GM12878 (cell line): ENCODE data around the gene SRSF3. TPM values are rescaled to one million over a fixed set of nuclear protein-coding genes. Genes with fewer than 3 reads are reported as not detected.

ENCODE experiments used
- ATAC-seq: fragments of 200-7000 bp; cut with Tn5 transposase; 3 replicates; pipeline ENCODE4 v1.9.1; 2020; ENCODE audit warnings: mild to moderate bottlenecking, moderate library complexity
- BruUV-seq: library from RNA; stranded (reverse); fragments of 400-500 nt; replicated peaks from 2 replicates; lab custom pipeline; 2021; lab: Mats Ljungman, UMichigan
- CTCF ChIA-PET: fragments of 300-600 bp; sonication (Branson Sonifier 250); formaldehyde crosslinking; extraction: SDS; loops from one replicate; lab custom pipeline; 2021; ENCODE audit warnings: inconsistent platforms; lab: Yijun Ruan, JAX
- POLR2A ChIA-PET: fragments of 350-600 bp; formaldehyde crosslinking; extraction: SDS; loops from one replicate; lab custom pipeline; 2021; ENCODE audit warnings: inconsistent platforms; lab: Charles Lee
- RAD21 ChIA-PET: fragments of 300-600 bp; sonication (Branson Sonifier 250); formaldehyde crosslinking; loops from one replicate; lab custom pipeline; 2023; ENCODE audit warnings: antibody characterized with exemption; ENCODE audit not compliant: unreplicated experiment; lab: Charles Lee
- SMC1A ChIA-PET: fragments of 300-600 bp; sonication (Branson Sonifier 250); formaldehyde crosslinking; loops from one replicate; lab custom pipeline; 2023; ENCODE audit not compliant: unreplicated experiment, uncharacterized antibody; lab: Charles Lee
- DNase-seq: peaks from one replicate; pipeline ENCODE4 v3.0.0-alpha.2; 2011; ENCODE audit warnings: low read depth, low spot score
- FAIRE-seq: peaks from 3 replicates; lab custom pipeline; 2011; peaks lifted over from hg19 to GRCh38; lab: Jason Lieb, UNC
- H2AFZ ChIP-seq: 2 replicates; pipeline ENCODE4 v1.6.0; 2011; ENCODE audit warnings: low read depth, low read length, control low read depth; ENCODE audit not compliant: control insufficient read depth
- H3K27ac ChIP-seq: 2 replicates; pipeline ENCODE4 v1.5.1; 2011; ENCODE audit warnings: control low read depth; ENCODE audit not compliant: control insufficient read depth, insufficient read depth
- H3K27me3 ChIP-seq, 2 experiments: replicated peaks in 1 of 2; 2 replicates each; pipeline versions ENCODE4 v1.6.0 to v1.6.1; 2011; ENCODE audit warnings: low read length in 1 of 2; ENCODE audit not compliant: control insufficient read depth in 2 of 2, insufficient read depth in 2 of 2
- H3K36me3 ChIP-seq, 2 experiments: 2 replicates each; pipeline ENCODE4 v1.5.1; 2011; ENCODE audit warnings: low read length in 1 of 2; ENCODE audit not compliant: control insufficient read depth in 2 of 2, insufficient read depth in 2 of 2
- H3K4me1 ChIP-seq: 2 replicates; pipeline ENCODE4 v1.6.1; 2011; ENCODE audit warnings: mild to moderate bottlenecking, low read length, moderate library complexity, mixed read lengths; ENCODE audit not compliant: control insufficient read depth, insufficient read depth
- H3K4me2 ChIP-seq: 2 replicates; pipeline ENCODE4 v1.6.0; 2011; ENCODE audit warnings: control low read depth; ENCODE audit not compliant: control insufficient read depth, insufficient read depth
- H3K4me3 ChIP-seq: fragments of 200-600 bp; sonication (generic); 2 replicates; pipeline ENCODE4 v1.5.1; 2016
- H3K79me2 ChIP-seq: 2 replicates; pipeline ENCODE4 v1.6.0; 2011; ENCODE audit warnings: low read length; ENCODE audit not compliant: control insufficient read depth, insufficient read depth
- H3K9ac ChIP-seq: 2 replicates; pipeline ENCODE4 v1.8.0; 2011; ENCODE audit warnings: low read length, control low read depth, mixed read lengths; ENCODE audit not compliant: control insufficient read depth, insufficient read depth
- H3K9me3 ChIP-seq: replicated peaks from 3 replicates; pipeline ENCODE4 v1.5.1; 2011; ENCODE audit warnings: mild to moderate bottlenecking, low read length; ENCODE audit not compliant: control insufficient read depth, insufficient read depth
- H4K20me1 ChIP-seq: 2 replicates; pipeline ENCODE4 v1.6.0; 2011; ENCODE audit not compliant: control insufficient read depth, insufficient read depth
- BCLAF1 ChIP-seq: fragments of 450-650 bp; IDR thresholded peaks from 2 replicates; pipeline ENCODE4 v1.6.1; 2017; ENCODE audit warnings: antibody characterized with exemption, mild to moderate bottlenecking, moderate library complexity
- MLLT1 ChIP-seq: fragments of 450-650 bp; IDR thresholded peaks from 2 replicates; pipeline ENCODE4 v1.6.1; 2016; ENCODE audit warnings: mild to moderate bottlenecking
- NFYA ChIP-seq: IDR thresholded peaks from 2 replicates; pipeline ENCODE4 v1.6.1; 2011; ENCODE audit warnings: low read depth, mild to moderate bottlenecking, low read length, improper control_type of control experiment, borderline replicate concordance
- POLR2A ChIP-seq: IDR thresholded peaks from 2 replicates; pipeline ENCODE4 v1.6.1; 2011; ENCODE audit warnings: low read depth, mild to moderate bottlenecking, low read length
- ZNF592 ChIP-seq: fragments of 450-650 bp; IDR thresholded peaks from 2 replicates; pipeline ENCODE4 v1.6.1; 2017; ENCODE audit warnings: mild to moderate bottlenecking, moderate library complexity
- WGBS: methylation state at CpG from one replicate; pipeline ENCODE4 v1.1.6; 2016; ENCODE audit warnings: low lambda C conversion rate; ENCODE audit not compliant: insufficient replicate concordance, insufficient coverage; ENCODE audit errors: missing lambda C conversion rate; 5-methylcytosine and 5-hydroxymethylcytosine counted together
- in situ Hi-C: fragments of 300-500 bp; cut with MboI; formaldehyde crosslinking; loops from 9 replicates; pipeline ENCODE4 v1.14.3; 2018; ENCODE audit warnings: mixed read lengths
- intact Hi-C: fragments of 100-400 bp; cut with micrococcal nuclease; formaldehyde crosslinking; loops from one replicate; pipeline ENCODE4 v1.14.2; 2022; ENCODE audit not compliant: unreplicated experiment
- polyA plus RNA-seq, 11 experiments: library from polyadenylated mRNA; depleted of rRNA in 4 of 11; unstranded in 6 of 11; stranded (reverse) in 5 of 11; fragments of >200 nt; fragmentation: Nextera tagmentation in 4 of 11; fragmentation: Illumina TruSeq in 1 of 11; extraction: Ambion mirVana in 4 of 11; extraction: Trizol in 1 of 11; gene quantifications; 1 replicate in 1 of 11; 2 replicates in 10 of 11; pipeline versions ENCODE4 v1.2.1 to v1.2.3, GENCODE V29; 2011 to 2016; ENCODE audit warnings: inconsistent platforms in 2 of 11, missing spikeins in 2 of 11, low read depth in 1 of 11
- total RNA-seq, 4 experiments: library from RNA; depleted of rRNA in 3 of 4; stranded (reverse); fragments of >200 nt in 3 of 4; fragmentation: Illumina TruSeq in 1 of 4; extraction: Trizol in 1 of 4; gene quantifications; 2 replicates each; pipeline versions ENCODE4 v1.2.1 to v1.2.3, GENCODE V29; 2013 to 2021

The SRSF3 gene
- total and polyA plus RNA-seq, 10 of the 15 experiments (the other 5 are each of a cell fraction or from before 2014, with no cell fraction given): 195 to 1,377 (median 493) TPM

GRCh38 chr6:36627141-36627540, 33.0 kb downstream of the SRSF3 start:
- Histone ChIP-seq H3K27me3 (no peaks in the 10 kb centered on the region), H3K4me2 (no peak overlapping the region), H3K79me2 (peaks cover 2% of the 10 kb centered on the region), H3K9ac (no peak overlapping the region), H3K36me3 (no peaks in the 10 kb centered on the region), H3K4me1 (peaks cover 53% of the 10 kb centered on the region), H3K9me3 (no peaks in the 10 kb centered on the region), H3K27ac (peak overlapping the region; percentile 44), H3K4me3 (no peak overlapping the region), H2AFZ (no peak overlapping the region), H4K20me1 (no peaks in the 10 kb centered on the region)
- 86% methylated on average over 5 of the region's 5 CpGs for WGBS
- TF ChIP-seq ZNF592: no peak
- TF ChIP-seq NFYA: no peak
- TF ChIP-seq POLR2A: no peak
- no peak for TF ChIP-seq BCLAF1
- TF ChIP-seq MLLT1: no peak
- RAD21 ChIA-PET: interaction anchor here (1.2 to 2.6 kb wide), 9 partner anchors 12 to 132 kb away, joined by 4 to 24 read pairs (median 11); partner anchors contain the start of gene CDKN1A
- intact Hi-C loops (loop anchor here (10.0 kb wide), 1 partner anchor 228 kb away; no protein-coding TSS in a partner anchor), in situ Hi-C loops (no loop called here)
- SMC1A ChIA-PET: interaction anchor here (0.7 to 4.1 kb wide), 8 partner anchors 12 to 128 kb away, joined by 3 to 25 read pairs (median 12); no protein-coding TSS in a partner anchor
- CTCF ChIA-PET: interaction anchor here (1.6 to 3.7 kb wide), 4 partner anchors 17 to 132 kb away, joined by 3 to 27 read pairs (median 17); partner anchors contain the start of gene CDKN1A
- no TSS peak for BruUV-seq
- FAIRE-seq (no peak), ATAC-seq (no peak), DNase-seq (no peak)
- POLR2A ChIA-PET: interaction anchor here (1.8 to 3.4 kb wide), 4 partner anchors 24 to 56 kb away, joined by 6 to 31 read pairs (median 14); partner anchors contain the start of gene CDKN1A
